Stimulated activated naive CD4-positive, alpha-beta T cell treated with Interleukin-2 at 50 U/mL for 16 hours (primary cell): Measurements from ENCODE around the gene ZNF90.
"Not testable (repeated sequence)": the region's sequence is repeated elsewhere in the genome, so short reads cannot be mapped to it uniquely, and the experiment has no call there.

ENCODE experiments used
- DNase-seq: peaks from one replicate; lab custom pipeline; 2025; lab: John Stamatoyannopoulos, UW

The ZNF90 gene

GRCh38 chr19:20103091-20103740 is 25.4 kb downstream of the ZNF90 start:
- no peak for DNase-seq

GRCh38 chr19:20107301-20107700 is 29.5 kb downstream of the ZNF90 start:
- no peak for DNase-seq

- not testable (repeated sequence) for DNase-seq
Observed at GRCh38 chr19:20118064-20118839, 40.5 kb downstream of the ZNF90 start.

GRCh38 chr19:20124879-20125278 is 47.1 kb downstream of the ZNF90 start:
- no peak for DNase-seq

GRCh38 chr19:20132933-20133332 is 55.1 kb downstream of the ZNF90 start:
- DNase-seq = not testable (repeated sequence)

GRCh38 chr19:20137714-20138113 is 59.9 kb downstream of the ZNF90 start:
- DNase-seq = not testable (repeated sequence)

GRCh38 chr19:20151617-20152145 is 73.9 kb downstream of the ZNF90 start:
- DNase-seq = no peak

- not testable (repeated sequence) for DNase-seq
Observed at GRCh38 chr19:20152506-20152905, 74.7 kb downstream of the ZNF90 start.

- DNase-seq = no peak
Observed at GRCh38 chr19:20153281-20153680, 75.5 kb downstream of the ZNF90 start.

GRCh38 chr19:20154636-20155035 is 76.8 kb downstream of the ZNF90 start:
- DNase-seq = no peak

GRCh38 chr19:20162821-20163220 is 85.0 kb downstream of the ZNF90 start:
- no peak for DNase-seq

- no peak for DNase-seq
Observed at GRCh38 chr19:20164456-20164855, 86.7 kb downstream of the ZNF90 start.

- no peak for DNase-seq
Observed at GRCh38 chr19:20165971-20166592, 88.3 kb downstream of the ZNF90 start.

- DNase-seq = peak; percentile 90
Observed at GRCh38 chr19:20167020-20167644, 89.3 kb downstream of the ZNF90 start, which contains the start of gene ZNF486. TSS of gene ZNF486 (plus strand) at chr19:20167214. CDS start at chr19:20167331, 117 bp downstream.

- DNase-seq = no peak
Observed at GRCh38 chr19:20167651-20168122, 89.9 kb downstream of the ZNF90 start.
